ENCODE results near the gene NAT9. TPM values are rescaled to one million over a fixed set of nuclear protein-coding genes. Genes with fewer than 3 reads are reported as not detected.
A peak's percentile ranks its signal among the peaks of the same experiment; 100 is the strongest.

NAT9 gene
- total and polyA plus RNA-seq, 2 experiments from 2014 or later = 37.3 to 37.5 TPM

DNA sequence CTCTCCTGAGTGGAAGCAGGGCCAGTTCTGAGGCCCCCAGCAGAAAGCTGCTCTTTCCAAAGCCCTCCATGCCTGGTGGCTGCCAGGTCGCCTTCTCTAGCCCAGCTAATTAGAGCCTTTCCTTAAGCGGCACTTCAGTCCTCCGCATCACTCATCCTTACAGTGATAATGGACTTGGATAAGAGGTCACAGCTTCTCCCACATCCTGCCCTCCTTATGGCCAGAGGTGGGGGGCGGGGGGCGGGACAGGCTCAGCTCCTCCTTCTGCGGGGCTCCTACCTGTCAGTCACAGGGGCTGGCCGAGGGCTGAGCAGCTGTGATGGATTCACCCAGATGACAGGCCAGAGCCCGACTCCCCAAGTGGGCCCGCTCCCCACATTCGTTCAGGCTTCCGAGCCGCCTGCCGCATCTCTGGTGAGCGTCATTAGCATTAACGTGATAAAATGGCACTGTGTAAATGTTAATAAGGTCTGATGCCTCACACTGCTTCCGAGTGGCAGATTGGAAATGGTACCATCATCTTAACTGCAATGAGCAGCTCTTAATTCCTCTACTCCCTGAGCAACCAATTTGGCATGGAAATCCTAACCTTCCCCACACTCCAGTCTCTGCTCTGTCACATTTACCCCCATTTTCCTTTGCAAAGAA is 42.3 kb upstream of the NAT9 start:
- no peak overlapping the region for H3K27ac Mint-ChIP-seq
- no peak overlapping the region for H2AFZ ChIP-seq
- H3K79me2 ChIP-seq (replicated peaks; ENCODE audit: insufficient read depth) = no peaks in the 10 kb centered on the region
- H3K4me1 Mint-ChIP-seq = peaks cover 4% of the 10 kb centered on the region
- peaks cover 22% of the 10 kb centered on the region for H3K27me3 Mint-ChIP-seq (ENCODE audit: insufficient read depth, low read depth, poor library complexity)
- no peak overlapping the region for H3K4me3 ChIP-seq
- TF ChIP-seq ZNF331 (CRISPR knock-in tag; IDR thresholded peaks at IDR 0.05; ENCODE audit: low read depth) (no peak), EZH2phosphoT487 (IDR thresholded peaks at IDR 0.05; ENCODE audit: unreplicated experiment) (no peak), NANOG (IDR thresholded peaks at IDR 0.05; ENCODE audit: borderline replicate concordance) (no peak), CTCF (conservative IDR thresholded peaks at IDR 0.05; ENCODE audit: low read depth in 2 of 2) (no peak), JUNB (IDR thresholded peaks at IDR 0.05; ENCODE audit: unreplicated experiment) (no peak), ETS1 (IDR thresholded peaks at IDR 0.05) (no peak), STAT1 (IDR thresholded peaks at IDR 0.05; ENCODE audit: unreplicated experiment) (no peak), ZNF114 (CRISPR knock-in tag; IDR thresholded peaks at IDR 0.05) (no peak), CREB1 (CRISPR knock-in tag; IDR thresholded peaks at IDR 0.05; ENCODE audit: low read depth) (no peak), POLR2AphosphoS5 (IDR thresholded peaks at IDR 0.05; ENCODE audit: low read depth) (no peak), EZH2 (IDR thresholded peaks at IDR 0.05; ENCODE audit: low read depth, unreplicated experiment) (no peak)
- TF ChIP-seq, protein P1, sequence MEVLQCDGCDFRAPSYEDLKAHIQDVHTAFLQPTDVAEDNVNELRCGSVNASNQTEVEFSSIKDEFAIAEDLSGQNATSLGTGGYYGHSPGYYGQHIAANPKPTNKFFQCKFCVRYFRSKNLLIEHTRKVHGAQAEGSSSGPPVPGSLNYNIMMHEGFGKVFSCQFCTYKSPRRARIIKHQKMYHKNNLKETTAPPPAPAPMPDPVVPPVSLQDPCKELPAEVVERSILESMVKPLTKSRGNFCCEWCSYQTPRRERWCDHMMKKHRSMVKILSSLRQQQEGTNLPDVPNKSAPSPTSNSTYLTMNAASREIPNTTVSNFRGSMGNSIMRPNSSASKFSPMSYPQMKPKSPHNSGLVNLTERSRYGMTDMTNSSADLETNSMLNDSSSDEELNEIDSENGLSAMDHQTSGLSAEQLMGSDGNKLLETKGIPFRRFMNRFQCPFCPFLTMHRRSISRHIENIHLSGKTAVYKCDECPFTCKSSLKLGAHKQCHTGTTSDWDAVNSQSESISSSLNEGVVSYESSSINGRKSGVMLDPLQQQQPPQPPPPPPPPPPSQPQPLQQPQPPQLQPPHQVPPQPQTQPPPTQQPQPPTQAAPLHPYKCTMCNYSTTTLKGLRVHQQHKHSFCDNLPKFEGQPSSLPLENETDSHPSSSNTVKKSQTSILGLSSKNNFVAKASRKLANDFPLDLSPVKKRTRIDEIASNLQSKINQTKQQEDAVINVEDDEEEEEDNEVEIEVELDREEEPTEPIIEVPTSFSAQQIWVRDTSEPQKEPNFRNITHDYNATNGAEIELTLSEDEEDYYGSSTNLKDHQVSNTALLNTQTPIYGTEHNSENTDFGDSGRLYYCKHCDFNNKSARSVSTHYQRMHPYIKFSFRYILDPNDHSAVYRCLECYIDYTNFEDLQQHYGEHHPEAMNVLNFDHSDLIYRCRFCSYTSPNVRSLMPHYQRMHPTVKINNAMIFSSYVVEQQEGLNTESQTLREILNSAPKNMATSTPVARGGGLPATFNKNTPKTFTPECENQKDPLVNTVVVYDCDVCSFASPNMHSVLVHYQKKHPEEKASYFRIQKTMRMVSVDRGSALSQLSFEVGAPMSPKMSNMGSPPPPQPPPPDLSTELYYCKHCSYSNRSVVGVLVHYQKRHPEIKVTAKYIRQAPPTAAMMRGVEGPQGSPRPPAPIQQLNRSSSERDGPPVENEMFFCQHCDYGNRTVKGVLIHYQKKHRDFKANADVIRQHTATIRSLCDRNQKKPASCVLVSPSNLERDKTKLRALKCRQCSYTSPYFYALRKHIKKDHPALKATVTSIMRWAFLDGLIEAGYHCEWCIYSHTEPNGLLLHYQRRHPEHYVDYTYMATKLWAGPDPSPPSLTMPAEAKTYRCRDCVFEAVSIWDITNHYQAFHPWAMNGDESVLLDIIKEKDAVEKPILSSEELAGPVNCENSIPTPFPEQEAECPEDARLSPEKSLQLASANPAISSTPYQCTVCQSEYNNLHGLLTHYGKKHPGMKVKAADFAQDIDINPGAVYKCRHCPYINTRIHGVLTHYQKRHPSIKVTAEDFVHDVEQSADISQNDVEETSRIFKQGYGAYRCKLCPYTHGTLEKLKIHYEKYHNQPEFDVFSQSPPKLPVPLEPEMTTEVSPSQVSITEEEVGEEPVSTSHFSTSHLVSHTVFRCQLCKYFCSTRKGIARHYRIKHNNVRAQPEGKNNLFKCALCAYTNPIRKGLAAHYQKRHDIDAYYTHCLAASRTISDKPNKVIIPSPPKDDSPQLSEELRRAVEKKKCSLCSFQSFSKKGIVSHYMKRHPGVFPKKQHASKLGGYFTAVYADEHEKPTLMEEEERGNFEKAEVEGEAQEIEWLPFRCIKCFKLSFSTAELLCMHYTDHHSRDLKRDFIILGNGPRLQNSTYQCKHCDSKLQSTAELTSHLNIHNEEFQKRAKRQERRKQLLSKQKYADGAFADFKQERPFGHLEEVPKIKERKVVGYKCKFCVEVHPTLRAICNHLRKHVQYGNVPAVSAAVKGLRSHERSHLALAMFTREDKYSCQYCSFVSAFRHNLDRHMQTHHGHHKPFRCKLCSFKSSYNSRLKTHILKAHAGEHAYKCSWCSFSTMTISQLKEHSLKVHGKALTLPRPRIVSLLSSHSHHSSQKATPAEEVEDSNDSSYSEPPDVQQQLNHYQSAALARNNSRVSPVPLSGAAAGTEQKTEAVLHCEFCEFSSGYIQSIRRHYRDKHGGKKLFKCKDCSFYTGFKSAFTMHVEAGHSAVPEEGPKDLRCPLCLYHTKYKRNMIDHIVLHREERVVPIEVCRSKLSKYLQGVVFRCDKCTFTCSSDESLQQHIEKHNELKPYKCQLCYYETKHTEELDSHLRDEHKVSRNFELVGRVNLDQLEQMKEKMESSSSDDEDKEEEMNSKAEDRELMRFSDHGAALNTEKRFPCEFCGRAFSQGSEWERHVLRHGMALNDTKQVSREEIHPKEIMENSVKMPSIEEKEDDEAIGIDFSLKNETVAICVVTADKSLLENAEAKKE (CRISPR knock-in tag; IDR thresholded peaks at IDR 0.05) = no peak
- TF ChIP-seq, protein P2, sequence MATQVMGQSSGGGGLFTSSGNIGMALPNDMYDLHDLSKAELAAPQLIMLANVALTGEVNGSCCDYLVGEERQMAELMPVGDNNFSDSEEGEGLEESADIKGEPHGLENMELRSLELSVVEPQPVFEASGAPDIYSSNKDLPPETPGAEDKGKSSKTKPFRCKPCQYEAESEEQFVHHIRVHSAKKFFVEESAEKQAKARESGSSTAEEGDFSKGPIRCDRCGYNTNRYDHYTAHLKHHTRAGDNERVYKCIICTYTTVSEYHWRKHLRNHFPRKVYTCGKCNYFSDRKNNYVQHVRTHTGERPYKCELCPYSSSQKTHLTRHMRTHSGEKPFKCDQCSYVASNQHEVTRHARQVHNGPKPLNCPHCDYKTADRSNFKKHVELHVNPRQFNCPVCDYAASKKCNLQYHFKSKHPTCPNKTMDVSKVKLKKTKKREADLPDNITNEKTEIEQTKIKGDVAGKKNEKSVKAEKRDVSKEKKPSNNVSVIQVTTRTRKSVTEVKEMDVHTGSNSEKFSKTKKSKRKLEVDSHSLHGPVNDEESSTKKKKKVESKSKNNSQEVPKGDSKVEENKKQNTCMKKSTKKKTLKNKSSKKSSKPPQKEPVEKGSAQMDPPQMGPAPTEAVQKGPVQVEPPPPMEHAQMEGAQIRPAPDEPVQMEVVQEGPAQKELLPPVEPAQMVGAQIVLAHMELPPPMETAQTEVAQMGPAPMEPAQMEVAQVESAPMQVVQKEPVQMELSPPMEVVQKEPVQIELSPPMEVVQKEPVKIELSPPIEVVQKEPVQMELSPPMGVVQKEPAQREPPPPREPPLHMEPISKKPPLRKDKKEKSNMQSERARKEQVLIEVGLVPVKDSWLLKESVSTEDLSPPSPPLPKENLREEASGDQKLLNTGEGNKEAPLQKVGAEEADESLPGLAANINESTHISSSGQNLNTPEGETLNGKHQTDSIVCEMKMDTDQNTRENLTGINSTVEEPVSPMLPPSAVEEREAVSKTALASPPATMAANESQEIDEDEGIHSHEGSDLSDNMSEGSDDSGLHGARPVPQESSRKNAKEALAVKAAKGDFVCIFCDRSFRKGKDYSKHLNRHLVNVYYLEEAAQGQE (IDR thresholded peaks at IDR 0.05; ENCODE audit: unreplicated experiment) = no peak
- peaks cover 13% of the 10 kb centered on the region for H4K20me1 ChIP-seq (replicated peaks; ENCODE audit: insufficient read depth)
- no peaks in the 10 kb centered on the region for H3K36me3 ChIP-seq (ENCODE audit: insufficient read depth)
- no peak overlapping the region for H3K4me2 ChIP-seq
- no peaks in the 10 kb centered on the region for H3K27me3 ChIP-seq (ENCODE audit: insufficient read depth)
- H3K4me1 ChIP-seq (ENCODE audit: insufficient read depth) = no peaks in the 10 kb centered on the region
- no peak overlapping the region for H3K27ac ChIP-seq (ENCODE audit: low read depth)
- peak; percentile 33; the same call in 2 of the 3 replicates for ATAC-seq
- DNase-seq (ENCODE audit: low spot score) = peak; percentile 23
- H3K36me3 Mint-ChIP-seq (ENCODE audit: low read depth) = 0 out of 3 replicates have a peak, but pooled peaks cover 3% of the 10 kb centered on the region
- H3K9me2 ChIP-seq (ENCODE audit: insufficient read depth) = no peaks in the 10 kb centered on the region
- no peak overlapping the region for H3K4me3 Mint-ChIP-seq
- no peaks in the 10 kb centered on the region for H3K9me3 Mint-ChIP-seq
- H3F3A ChIP-seq (replicated peaks; ENCODE audit: low read depth) = no peaks in the 10 kb centered on the region
